Stimulated activated naive CD4-positive, alpha-beta T cell (primary cell): ENCODE data around the gene HSPA9.
"Not testable (repeated sequence)": the region's sequence is repeated elsewhere in the genome, so short reads cannot be mapped to it uniquely, and the experiment has no call there.

ENCODE experiments used
- DNase-seq, 6 experiments: peaks; one replicate each; lab custom pipeline; 2025; lab: John Stamatoyannopoulos, UW

HSPA9 gene

DNA sequence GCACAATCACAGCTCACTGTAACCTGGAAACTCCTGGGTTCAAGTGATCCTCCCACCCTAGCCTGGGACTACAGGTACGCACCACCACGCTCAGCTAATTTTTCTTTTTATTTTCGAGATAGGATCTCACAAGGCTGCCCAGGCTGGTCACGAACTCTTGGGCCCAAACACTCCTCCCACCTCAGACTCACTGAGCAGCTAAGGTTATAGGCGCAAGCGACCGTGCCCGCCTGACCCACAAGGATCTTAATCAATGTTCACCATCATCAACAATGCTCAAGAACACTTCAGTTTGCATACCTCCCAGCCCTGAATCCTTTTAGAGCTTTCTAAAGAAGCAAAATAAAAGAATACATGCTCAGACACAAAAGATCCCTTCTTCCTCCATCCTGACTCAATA lies 45.4 kb downstream of the HSPA9 start:
- DNase-seq: no peak

DNA sequence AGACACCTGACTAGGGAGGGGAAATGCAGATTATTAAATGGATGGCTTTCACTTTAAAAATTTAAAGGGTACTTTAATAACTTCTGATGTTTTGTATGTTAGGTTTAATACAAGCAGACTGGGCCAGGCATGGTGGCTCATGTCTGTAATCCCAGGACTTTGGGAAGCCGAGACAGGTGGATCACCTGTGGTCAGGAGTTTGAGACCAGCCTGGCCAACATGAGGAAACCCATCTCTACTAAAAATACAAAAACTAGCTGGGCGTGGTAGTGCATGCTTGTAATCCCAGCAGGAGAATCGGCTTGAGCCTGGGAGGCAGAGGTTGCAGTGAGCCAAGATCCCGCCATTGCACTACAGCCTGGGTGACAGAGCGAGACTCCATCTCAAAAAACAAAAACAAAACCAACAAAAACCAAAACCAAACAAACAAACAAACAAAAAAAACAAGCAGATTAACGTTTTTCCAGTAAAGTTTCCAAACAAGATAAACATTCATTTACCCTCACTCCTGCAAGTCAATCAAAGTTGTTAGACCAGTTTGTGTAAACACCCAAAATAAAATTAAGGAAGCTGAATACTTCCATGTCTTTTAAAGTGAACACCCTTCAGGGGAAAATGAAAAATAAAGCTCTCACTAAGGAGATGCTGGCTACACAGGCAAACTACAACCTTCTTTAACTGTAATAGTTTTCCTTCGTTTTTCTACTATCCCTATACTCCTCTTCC lies 46.3 kb downstream of the HSPA9 start:
- no peak for DNase-seq

DNA sequence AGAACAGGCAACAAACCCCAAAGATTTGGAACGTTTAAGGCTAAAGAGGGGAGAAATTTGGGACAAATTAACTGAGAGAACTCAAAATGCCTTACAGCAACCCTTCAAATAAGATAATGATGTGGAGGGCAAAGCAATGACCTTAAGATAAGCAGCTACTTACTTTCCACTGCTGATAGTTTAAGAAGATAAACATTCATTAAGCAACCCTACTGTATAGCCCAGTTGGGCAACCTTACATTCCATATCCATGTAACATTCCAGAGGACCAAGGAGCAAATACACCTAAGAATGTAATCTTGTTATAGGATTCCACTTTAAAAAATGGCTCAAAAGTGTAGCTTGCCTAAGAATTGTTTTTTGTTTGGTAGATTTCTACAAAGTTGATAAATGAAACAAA lies 47.0 kb downstream of the HSPA9 start:
- no peak for DNase-seq

DNA sequence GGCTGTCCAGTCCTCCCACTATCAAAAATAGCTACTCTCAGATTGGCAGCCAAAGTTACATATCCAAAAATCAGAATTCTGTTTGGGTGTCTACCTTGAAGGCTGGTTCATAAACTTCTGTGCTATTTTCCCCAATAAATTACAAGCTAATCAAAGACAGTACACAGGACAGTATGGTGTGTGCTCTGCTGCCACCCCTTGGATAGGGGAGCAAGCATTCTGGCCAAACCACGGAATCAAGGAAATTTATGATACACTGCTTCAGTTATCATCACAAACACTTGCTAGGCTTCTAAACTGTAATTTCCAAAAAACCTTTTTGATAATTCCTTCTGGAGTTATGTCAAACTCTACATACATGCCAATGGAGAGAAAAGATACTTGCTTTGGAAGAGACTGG lies 48.0 kb downstream of the HSPA9 start:
- DNase-seq: no peak

DNA sequence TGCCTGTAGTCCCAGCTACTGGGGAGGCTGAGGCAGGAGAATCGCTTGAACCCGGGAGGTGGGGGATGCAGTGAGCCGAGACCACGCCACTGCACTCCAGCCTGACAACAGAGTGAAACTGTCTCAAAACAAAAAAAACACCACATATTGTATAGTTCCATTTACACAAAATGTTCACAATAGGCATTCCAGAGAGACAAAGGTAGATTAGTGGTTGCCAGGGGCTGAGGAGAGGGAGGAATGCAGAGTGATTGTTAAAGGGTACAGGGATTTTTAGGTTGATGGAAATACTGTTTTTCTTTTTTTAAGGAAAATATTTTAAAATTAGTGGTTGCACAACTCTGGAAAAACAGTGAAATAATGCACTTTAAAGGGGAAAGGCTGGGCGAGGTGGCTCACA lies 51.8 kb downstream of the HSPA9 start:
- DNase-seq: no peak

DNA sequence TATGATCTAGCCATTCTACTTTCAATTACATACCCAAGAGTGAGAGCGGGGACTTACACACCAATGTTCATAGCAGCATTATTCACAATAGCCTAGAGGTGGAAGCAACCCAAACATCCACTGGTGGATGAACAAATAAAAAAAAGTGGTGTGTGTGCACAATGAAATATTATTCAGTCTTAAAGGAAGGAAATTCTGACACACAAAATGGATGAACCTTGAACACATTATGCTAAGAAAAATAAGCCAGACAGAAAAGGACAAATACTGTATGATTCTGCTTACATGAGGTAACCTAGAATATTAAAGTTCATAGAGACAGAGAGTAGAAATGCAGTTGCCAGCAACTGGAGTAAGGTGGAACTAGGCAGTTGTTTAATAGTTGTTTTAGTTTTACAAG lies 54.2 kb downstream of the HSPA9 start:
- no peak for DNase-seq

DNA sequence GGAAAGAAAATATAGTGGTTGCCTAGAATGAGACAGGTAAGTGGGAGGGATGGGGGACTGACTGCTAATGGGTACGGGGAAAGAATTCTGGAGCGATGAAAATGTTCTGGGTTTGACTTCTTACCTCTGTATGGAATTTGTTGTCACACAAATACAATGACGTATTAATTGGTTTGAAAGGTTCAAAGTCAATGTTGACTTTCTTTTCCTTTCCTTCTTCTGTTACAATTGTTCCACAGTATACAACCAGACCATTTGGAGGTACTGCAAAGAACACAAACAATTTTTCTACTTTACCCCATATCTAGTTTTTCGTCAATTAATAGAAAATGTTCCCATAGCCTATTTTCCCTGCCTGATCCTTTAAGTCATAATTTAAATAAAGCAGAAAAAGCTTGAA lies 57.8 kb downstream of the HSPA9 start:
- DNase-seq: no peak

DNA sequence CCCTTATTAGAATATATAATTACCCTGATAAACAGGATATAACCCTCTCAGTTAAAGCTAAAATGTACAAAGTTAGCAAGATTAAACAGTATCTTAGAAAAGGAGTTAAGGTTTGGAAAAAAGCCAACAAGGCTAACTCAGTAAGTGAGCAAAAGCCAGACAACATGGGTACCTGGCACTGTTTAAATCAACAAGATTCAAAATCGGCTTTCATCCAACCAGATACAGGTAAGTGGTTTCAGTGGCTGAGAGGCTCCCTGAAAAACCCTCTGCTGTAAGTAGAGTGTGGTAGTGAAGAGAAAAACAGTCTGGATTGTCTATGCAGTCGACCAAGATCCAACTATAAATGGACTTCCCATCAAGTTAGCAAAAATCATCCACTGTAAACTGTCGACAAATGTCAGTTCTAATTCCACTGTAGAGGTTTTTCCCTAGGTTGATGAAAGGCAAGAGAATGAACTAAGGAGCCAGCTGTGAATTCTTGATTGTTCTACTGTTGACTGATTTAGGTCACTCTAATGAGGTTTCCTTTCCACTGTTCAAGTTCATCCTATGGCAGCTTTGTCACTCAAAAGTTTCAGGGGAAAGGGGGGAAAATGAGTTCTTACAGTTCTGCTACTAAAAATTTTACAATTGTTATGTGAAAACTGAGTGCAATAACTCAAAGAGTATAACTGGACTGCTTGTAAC lies 59.5 kb downstream of the HSPA9 start:
- DNase-seq: no peak

DNA sequence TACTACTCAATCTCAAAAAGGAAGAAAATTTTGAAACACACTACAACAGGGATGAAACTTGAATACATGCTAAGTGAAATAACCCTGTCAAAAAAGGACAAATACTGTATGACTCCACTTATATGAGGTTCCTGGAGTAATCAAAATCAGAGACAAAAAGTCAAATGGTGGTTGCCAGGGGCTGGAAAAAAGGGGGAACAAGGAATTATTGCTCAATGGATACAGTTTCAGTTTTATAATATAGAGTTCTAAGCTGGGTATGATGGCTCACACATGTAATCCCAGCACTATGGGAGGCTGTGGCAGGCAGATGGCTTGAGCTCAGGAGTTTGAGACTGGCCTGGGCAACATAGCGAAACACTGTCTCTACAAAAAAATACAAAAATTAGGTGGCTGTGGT lies 61.2 kb downstream of the HSPA9 start:
- no peak for DNase-seq

DNA sequence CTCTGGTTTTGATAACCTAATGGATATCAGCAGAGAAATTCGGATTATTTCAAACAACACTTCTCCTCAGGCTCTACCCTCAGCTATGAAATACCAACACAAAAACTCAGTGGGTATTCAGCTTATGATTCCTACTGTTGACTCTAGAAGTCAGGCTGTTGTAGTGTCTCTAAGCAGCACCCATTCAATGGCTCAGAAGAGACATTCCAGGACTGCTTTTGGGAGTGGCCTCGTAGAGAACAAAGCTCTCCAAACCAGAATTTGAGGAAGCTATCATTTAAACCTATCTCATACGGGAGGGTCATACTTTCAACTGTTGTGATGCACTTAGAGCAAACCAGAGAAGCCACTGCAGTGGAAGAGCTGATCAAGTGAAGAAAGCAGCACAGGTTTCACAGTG lies 66.2 kb downstream of the HSPA9 start:
- no peak for DNase-seq

DNA sequence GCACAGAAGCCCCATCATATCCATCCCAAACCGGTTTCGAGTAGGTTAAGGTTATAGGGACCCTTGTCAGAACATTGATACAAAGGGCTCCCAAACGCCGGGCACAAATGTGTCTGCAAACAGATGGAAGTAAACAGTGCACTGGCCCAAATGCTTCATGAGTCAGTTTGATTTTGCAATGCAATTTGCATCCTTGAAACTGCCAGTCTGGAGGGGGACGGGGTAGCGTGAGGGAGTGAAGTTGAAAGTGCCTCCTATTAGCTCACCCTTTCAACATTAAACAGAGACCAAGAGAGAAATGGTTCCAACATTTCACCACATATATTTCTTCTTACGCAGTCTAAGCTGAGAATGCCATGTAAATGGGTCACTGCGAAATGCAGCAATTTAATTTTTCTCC lies 67.7 kb downstream of the HSPA9 start:
- not testable (repeated sequence) for DNase-seq

DNA sequence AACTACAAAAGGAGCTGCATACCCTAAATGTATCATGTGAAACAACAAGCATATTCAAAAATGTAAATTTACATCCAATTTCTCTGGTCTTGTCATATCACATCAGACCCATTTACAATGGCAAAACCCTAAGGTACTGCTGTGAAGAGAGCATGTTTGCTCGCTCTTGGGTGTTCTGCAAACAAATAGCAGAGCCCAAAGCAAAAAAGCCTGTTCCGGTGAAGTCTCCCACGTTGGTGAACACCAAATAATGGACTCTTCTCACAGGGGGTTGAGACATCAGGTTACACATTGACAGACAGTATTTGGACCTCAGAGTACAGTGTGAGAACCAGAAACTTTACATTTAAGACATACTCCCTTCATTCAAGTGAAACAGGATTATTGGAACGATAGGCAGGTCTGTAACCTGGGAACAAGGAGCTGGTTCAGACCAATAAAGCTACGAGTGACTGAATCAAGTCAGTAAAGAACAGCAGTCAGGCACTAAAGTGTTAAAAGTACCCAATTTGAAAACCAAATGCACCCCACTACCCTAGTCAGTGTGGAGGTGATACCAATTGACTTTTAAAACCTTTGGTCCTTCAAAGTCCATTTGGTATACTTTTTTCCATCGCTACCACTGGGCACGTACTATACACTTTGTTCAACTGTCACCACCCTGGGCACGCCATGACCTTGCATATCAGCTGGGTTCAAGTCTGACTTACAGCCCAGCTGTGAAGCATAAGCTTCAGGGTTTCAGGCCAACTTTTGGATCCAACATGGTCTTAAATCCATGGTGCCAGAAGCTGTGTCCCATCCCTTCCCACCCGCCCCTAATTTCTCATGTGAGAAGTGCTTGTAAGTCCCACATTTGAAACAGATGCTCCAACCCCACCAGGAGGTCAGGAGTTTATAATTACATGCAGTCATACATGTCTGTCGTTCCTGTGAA lies 68.6 kb downstream of the HSPA9 start:
- DNase-seq: no peak

DNA sequence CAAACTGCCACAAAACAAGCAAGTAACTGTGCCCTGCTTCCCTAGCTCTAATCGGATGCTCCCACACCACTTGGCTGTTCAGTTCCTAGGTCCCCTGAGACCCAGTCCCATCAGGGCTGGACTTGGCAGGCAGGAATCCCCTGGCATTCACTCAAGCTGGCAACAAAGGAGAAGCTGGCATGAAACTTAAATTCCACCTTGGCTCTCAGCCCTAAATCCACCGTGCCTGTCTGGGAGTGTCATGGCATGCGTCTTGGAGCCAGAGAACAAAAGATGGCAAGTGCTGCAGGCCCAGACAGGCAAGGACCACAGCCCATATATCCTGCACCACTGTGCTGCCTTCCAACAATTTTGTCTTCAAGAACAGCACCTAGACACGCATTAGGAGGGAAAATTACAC lies 70.4 kb downstream of the HSPA9 start:
- DNase-seq: no peak
